Kasumi-1 (cell line): ENCODE results near the gene ZNF419.

Experiments
- DNase-seq, 2 experiments: peaks; one replicate each; lab custom pipeline; 2025; lab: John Stamatoyannopoulos, UW

The ZNF419 gene

GRCh38 chr19:57537953-57538547, 50.5 kb downstream of the ZNF419 start:
- DNase-seq: no peak
